Measurements from ENCODE around the gene KRTAP10-6.

Gene KRTAP10-6

GRCh38 chr21:44625756-44626155 lies 33.5 kb upstream of the KRTAP10-6 start:
- DNase-seq (ENCODE audit: extremely low read depth, low read depth): no peak
- H3K4me3 ChIP-seq (replicated peaks; ENCODE audit: low read depth, low read length): no peak overlapping the region
- TF ChIP-seq CTCF (IDR thresholded peaks at IDR 0.05; ENCODE audit: low read depth, low read length, missing control alignments): no peak

- H3K4me3 ChIP-seq (replicated peaks; ENCODE audit: low read depth, low read length): no peak overlapping the region
- DNase-seq (ENCODE audit: extremely low read depth, low read depth): no peak
- no peak for TF ChIP-seq CTCF (IDR thresholded peaks at IDR 0.05; ENCODE audit: low read depth, low read length, missing control alignments)
These were observed 31.3 kb upstream of the KRTAP10-6 start for GRCh38 chr21:44623575-44623974.

- no peak for DNase-seq (ENCODE audit: extremely low read depth, low read depth)
- no peak overlapping the region for H3K4me3 ChIP-seq (replicated peaks; ENCODE audit: low read depth, low read length)
- no peak for TF ChIP-seq CTCF (IDR thresholded peaks at IDR 0.05; ENCODE audit: low read depth, low read length, missing control alignments)
These were observed 27.6 kb upstream of the KRTAP10-6 start for GRCh38 chr21:44619886-44620285.

- no peak for DNase-seq (ENCODE audit: extremely low read depth, low read depth)
- no peak for TF ChIP-seq CTCF (IDR thresholded peaks at IDR 0.05; ENCODE audit: low read depth, low read length, missing control alignments)
- H3K4me3 ChIP-seq (replicated peaks; ENCODE audit: low read depth, low read length): no peak overlapping the region
These were observed 26.6 kb upstream of the KRTAP10-6 start for GRCh38 chr21:44618909-44619308.

GRCh38 chr21:44618504-44618903 lies 26.2 kb upstream of the KRTAP10-6 start:
- H3K4me3 ChIP-seq (replicated peaks; ENCODE audit: low read depth, low read length): no peak overlapping the region
- no peak for DNase-seq (ENCODE audit: extremely low read depth, low read depth)
- TF ChIP-seq CTCF (IDR thresholded peaks at IDR 0.05; ENCODE audit: low read depth, low read length, missing control alignments): peak; percentile 4

GRCh38 chr21:44617071-44617501 lies 24.8 kb upstream of the KRTAP10-6 start:
- no peak for TF ChIP-seq CTCF (IDR thresholded peaks at IDR 0.05; ENCODE audit: low read depth, low read length, missing control alignments)
- H3K4me3 ChIP-seq (replicated peaks; ENCODE audit: low read depth, low read length): no peak overlapping the region
- no peak for DNase-seq (ENCODE audit: extremely low read depth, low read depth)

GRCh38 chr21:44616591-44616926 lies 24.3 kb upstream of the KRTAP10-6 start:
- H3K4me3 ChIP-seq (replicated peaks; ENCODE audit: low read depth, low read length): no peak overlapping the region
- DNase-seq (ENCODE audit: extremely low read depth, low read depth): no peak
- TF ChIP-seq CTCF (IDR thresholded peaks at IDR 0.05; ENCODE audit: low read depth, low read length, missing control alignments): no peak

Measured in HFF-Myc (cell line).